Tibial nerve (tissue), 4 donors: ENCODE data around the gene ABRACL. TPM values are rescaled to one million over a fixed set of nuclear protein-coding genes. Genes with fewer than 3 reads are reported as not detected.

Source experiments
- DNase-seq, 2 donors: peaks; one replicate each; pipeline ENCODE4 v3.0.0-alpha.2; 2019; ENCODE audit warnings: low spot score in 2 of 2
- H3K27ac ChIP-seq, 4 donors: fragments of 200-600 bp; sonication (generic) in 3 of 4; one replicate each; pipeline ENCODE4 v1.5.1; 2017 to 2019; ENCODE audit warnings: mild to moderate bottlenecking in 1 of 4
- H3K27me3 ChIP-seq, 2 donors: fragments of 200-600 bp; sonication (generic) in 1 of 2; one replicate each; pipeline versions ENCODE4 v1.5.1 to v1.6.0; 2017 to 2019
- H3K36me3 ChIP-seq, 3 donors: fragments of 200-600 bp; sonication (generic); one replicate each; pipeline ENCODE4 v1.5.1; 2018 to 2019
- H3K4me1 ChIP-seq, 4 donors: fragments of 200-600 bp; sonication (generic) in 3 of 4; one replicate each; pipeline ENCODE4 v1.5.1; 2017 to 2019
- H3K4me3 ChIP-seq, 4 donors: fragments of 200-600 bp; sonication (generic) in 3 of 4; one replicate each; pipeline ENCODE4 v1.5.1; 2017 to 2019; ENCODE audit warnings: mild to moderate bottlenecking in 1 of 4, moderate library complexity in 1 of 4
- H3K9me3 ChIP-seq, 4 donors: fragments of 200-600 bp; sonication (generic) in 3 of 4; one replicate each; pipeline ENCODE4 v1.5.1; 2017 to 2019
- CTCF ChIP-seq, 5 experiments: fragments of 200-600 bp in 3 of 5; fragments of 450-650 bp in 2 of 5; sonication (generic) in 3 of 5; IDR thresholded peaks; one replicate each; pipeline ENCODE4 v1.5.1; 2016 to 2019; ENCODE audit warnings: antibody characterized with exemption in 5 of 5, mild to moderate bottlenecking in 3 of 5, moderate library complexity in 2 of 5
- EP300 ChIP-seq, 2 donors: sonication (generic); formaldehyde crosslinking; IDR thresholded peaks; one replicate each; pipeline ENCODE4 v1.6.1; 2017; ENCODE audit warnings: antibody characterized with exemption in 2 of 2, mild to moderate bottlenecking in 1 of 2
- POLR2A ChIP-seq, 2 donors: fragments of 450-650 bp; IDR thresholded peaks; one replicate each; pipeline ENCODE4 v1.6.1; 2017; ENCODE audit warnings: antibody characterized with exemption in 2 of 2, mild to moderate bottlenecking in 2 of 2, moderate library complexity in 2 of 2
- WGBS, 2 donors: methylation state at CpG; one replicate each; pipeline ENCODE4 v1.1.5; 2018; 5-methylcytosine and 5-hydroxymethylcytosine counted together
- total RNA-seq, 4 donors: library from RNA; depleted of rRNA; stranded (reverse); fragments of >200 nt; gene quantifications; one replicate each; pipeline ENCODE4 v1.1.0, GENCODE V29; 2016

ABRACL gene
- total RNA-seq, 4 donors from 2014 or later: 2.2 to 4.6 (median 3.2) TPM

DNA sequence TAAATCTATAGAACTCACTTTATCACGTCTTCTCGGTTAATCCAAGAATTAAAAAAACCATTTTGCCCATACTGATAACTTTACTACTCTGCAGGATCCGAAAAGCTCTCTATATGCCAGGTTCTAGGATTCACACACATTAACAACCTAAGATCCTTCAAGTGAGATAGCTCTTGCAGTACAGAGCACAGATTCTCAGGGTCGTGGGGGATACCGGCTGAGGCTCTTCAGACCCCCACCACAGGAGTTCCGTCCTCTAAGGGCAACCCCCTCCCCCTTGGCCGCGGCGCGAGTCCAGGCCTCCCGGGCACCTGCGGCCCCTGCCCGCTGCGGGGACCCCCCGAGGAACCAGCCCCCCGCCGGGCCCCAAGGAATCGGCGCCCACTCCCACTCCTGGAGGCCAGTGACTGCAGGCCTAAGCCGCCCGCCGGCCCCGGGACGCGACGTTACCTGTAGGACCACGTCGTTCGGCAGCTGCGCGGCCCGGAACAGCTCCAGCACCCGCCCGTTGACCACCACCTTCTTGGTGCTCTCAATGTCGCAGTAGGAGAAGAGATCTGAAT, 41.4 kb upstream of the ABRACL start:
- 0 to 2% methylated on average over 6 to 19 of the region's 35 CpGs for WGBS, 2 donors
- peak overlapping the region; percentile 60 to 92 (median 78) for H3K27ac ChIP-seq
- H3K36me3 ChIP-seq: no peaks in the 10 kb centered on the region
- no peaks in the 10 kb centered on the region for H3K27me3 ChIP-seq
- H3K4me1 ChIP-seq: peaks cover 0 to 49% (median 16%) of the 10 kb centered on the region in 4 donors
- DNase-seq: no peak
- peak overlapping the region; percentile 74 to 91 (median 80) for H3K4me3 ChIP-seq
- TF ChIP-seq CTCF (IDR thresholded peaks at IDR 0.05) (no peak), POLR2A (IDR thresholded peaks at IDR 0.05) (no peak), EP300 (IDR thresholded peaks at IDR 0.05) (no peak)
- H3K9me3 ChIP-seq: no peaks in the 10 kb centered on the region

DNA sequence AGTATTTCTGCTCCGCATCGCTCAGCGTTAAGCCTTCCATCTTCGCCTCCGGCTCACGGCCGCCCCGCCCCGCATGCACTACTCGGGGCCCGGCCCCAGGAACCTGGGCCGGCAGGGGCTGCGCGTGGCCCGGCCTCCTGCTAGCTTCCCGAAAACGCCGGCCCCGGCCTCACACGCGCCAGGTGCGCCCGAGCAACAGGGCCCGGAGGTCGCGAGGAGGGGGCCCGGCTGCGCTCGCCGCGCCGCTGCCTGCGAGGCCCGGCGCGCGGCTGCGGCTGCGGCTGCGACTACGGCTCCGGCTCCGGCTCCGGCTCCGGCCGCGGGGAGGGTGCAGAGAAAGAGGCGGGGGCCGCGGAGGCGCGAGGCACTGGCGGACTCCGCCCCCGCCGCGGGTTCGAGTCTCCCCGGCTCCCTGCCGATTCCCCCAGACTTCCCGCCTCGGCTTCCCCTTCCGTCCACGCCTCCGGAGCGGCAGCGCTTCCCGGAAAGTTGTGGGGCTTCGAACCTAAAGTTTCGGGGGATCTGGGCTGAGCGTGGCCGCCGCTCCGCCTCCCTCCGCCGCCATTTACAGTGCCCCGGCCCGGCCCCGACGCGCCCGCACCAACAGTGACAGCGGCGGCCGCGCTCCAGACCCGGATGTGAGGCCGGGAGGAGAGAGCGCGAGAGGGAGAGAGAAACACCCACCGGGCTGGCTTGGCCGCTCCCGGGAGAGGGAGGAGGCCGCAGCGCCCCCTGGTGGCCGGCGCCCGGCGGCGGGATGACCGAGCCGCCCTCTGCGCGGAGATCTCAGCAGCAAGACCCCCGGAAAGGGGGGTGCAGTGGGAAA, 40.7 kb upstream of the ABRACL start, which contains the start of gene REPS1:
TSS of gene REPS1 (minus strand) at position 611 of the 826 bp plus-strand sequence. CDS start at position 40, 571 bp downstream.
- Histone ChIP-seq H3K36me3 (no peaks in the 10 kb centered on the region), H3K9me3 (no peaks in the 10 kb centered on the region), H3K27ac (peak within 1 kb of the TSS; percentile 60 to 92 (median 88)), H3K4me3 (peak within 1 kb of the TSS; percentile 74 to 91 (median 80)), H3K4me1 (peaks cover 0 to 42% (median 11%) of the 10 kb centered on the region in 4 donors), H3K27me3 (no peaks in the 10 kb centered on the region)
- TF ChIP-seq CTCF (IDR thresholded peaks at IDR 0.05) (peak; percentile 97 to 99 (median 98)), EP300 (IDR thresholded peaks at IDR 0.05) (peak in 1 of 2 donors; percentile 87), POLR2A (IDR thresholded peaks at IDR 0.05) (peak; percentile 31 to 63)
- WGBS, 2 donors: 0 to 1% methylated on average over 45 to 63 of the region's 105 CpGs
- peak; percentile 81 for DNase-seq

GRCh38 chr6:138988469-138988834, 40.1 kb upstream of the ABRACL start:
- H3K27ac ChIP-seq: peak overlapping the region in 3 of 4 donors; percentile 88 to 92 (median 89)
- no peak for TF ChIP-seq EP300 (IDR thresholded peaks at IDR 0.05)
- peak in 2 of 5 experiments; percentile 9 to 12 for TF ChIP-seq CTCF (IDR thresholded peaks at IDR 0.05)
- TF ChIP-seq POLR2A (IDR thresholded peaks at IDR 0.05): no peak
- H3K4me1 ChIP-seq: peaks cover 0 to 36% (median 11%) of the 10 kb centered on the region in 4 donors
- no peak for DNase-seq
- H3K4me3 ChIP-seq: peak overlapping the region; percentile 74 to 91 (median 80)
- H3K9me3 ChIP-seq: no peaks in the 10 kb centered on the region
- no peaks in the 10 kb centered on the region for H3K36me3 ChIP-seq
- no peaks in the 10 kb centered on the region for H3K27me3 ChIP-seq
- WGBS, 2 donors: 9 to 13% methylated on average over 11 of the region's 11 CpGs

DNA sequence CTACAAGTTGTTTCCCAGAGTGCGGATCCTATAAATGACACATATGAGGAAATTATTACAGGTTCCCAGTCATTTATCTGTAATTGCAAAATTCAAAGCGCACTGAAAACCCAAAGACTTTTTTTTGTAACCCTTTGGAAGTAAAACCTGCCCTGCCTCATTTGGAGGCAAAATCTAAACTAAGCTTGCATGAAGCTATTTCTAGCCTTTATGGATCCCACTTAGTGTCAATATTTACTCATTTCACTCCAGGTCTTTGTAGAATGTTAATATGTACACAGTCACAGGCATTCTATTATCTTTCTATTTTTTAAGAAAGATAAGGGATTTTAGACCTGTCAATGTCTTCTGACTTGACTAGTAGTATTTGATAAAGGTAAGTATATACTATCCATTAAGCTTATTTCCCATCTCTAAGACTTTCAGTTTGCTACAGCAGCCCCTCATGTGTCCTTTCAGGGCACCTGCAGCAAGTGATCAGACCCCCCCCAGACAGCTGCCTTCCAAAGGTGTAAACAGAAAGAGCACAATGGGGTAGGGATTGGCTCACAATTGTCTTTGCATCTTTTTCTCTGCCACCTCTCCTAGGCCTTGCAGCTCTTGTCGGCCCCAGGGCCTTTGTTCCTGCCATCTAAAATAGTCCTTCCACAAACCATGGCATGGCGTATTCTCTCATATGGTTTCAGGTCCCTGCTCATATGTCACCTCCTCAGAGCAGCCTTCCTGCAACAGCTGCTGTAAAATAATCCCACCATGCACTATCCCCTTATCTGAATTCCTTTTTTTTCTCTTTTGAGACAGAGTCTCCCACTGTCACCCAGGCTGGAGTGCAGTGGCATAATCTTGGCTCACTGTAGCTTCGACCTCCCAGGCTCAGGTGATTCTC, 39.2 kb upstream of the ABRACL start:
- no peaks in the 10 kb centered on the region for H3K9me3 ChIP-seq
- peaks cover 0 to 31% (median 11%) of the 10 kb centered on the region in 4 donors for H3K4me1 ChIP-seq
- no peak for TF ChIP-seq CTCF (IDR thresholded peaks at IDR 0.05)
- no peak for TF ChIP-seq POLR2A (IDR thresholded peaks at IDR 0.05)
- no peak for TF ChIP-seq EP300 (IDR thresholded peaks at IDR 0.05)
- no peaks in the 10 kb centered on the region for H3K36me3 ChIP-seq
- WGBS, 2 donors: 94 to 96% methylated on average over 5 of the region's 5 CpGs
- H3K27ac ChIP-seq: no peak overlapping the region
- no peaks in the 10 kb centered on the region for H3K27me3 ChIP-seq
- peak overlapping the region in 1 of 4 donors; percentile 91 for H3K4me3 ChIP-seq
- no peak for DNase-seq
